Tongue (tissue), 2 donors: ENCODE measurements around the gene STK17B. TPM values are rescaled to one million over a fixed set of nuclear protein-coding genes. Genes with fewer than 3 reads are reported as not detected.

Experiments used
- DNase-seq: peaks from one replicate; pipeline ENCODE4 v3.0.0-alpha.2; 2015
- total RNA-seq: library from RNA; depleted of rRNA; stranded (reverse); fragments of >200 nt; gene quantifications from one replicate; pipeline ENCODE4 v1.2.3, GENCODE V29; 2014

STK17B gene
- total RNA-seq, 1 donor from 2014 or later, result 24.2 TPM

DNA sequence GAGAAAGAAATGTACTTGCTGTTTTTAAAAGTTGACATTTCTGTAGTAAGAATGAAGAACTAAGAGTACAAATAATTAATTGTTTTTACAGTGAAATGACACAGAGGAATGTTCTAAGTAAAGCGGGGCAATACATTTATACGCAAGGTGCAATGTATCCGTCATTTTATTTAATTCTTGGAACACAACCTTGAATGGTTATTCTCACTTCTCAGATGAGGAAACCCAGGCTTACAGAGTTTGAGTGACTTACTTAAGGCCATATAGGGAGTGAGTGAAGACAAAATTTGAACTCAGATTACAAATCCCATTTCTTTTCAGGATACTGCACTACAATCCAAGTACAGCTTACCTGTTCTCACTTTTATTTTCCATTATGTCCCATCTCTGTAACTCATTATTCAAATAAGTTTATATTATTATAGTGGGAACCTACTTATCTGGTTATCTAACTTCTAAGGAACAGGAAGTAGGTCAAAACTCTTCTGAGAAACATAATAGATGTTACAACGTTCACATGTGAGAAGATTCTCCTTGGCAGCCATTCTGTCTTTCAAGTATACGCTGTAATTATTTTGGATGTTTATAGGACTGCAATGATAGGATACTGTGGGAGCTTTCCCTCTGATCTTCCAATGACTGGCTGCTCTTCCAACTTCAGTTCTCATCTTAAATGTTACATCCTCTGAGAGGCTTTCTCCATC lies 12.3 kb upstream of the STK17B start:
- no peak for DNase-seq

- no peak for DNase-seq
Observed at GRCh38 chr2:196183172-196183473, 11.7 kb upstream of the STK17B start.

- no peak for DNase-seq
Observed at GRCh38 chr2:196182439-196183171, 11.2 kb upstream of the STK17B start.

- DNase-seq, result no peak
Observed at GRCh38 chr2:196181484-196181883, 10.1 kb upstream of the STK17B start.

- no peak for DNase-seq
Observed at GRCh38 chr2:196177124-196177523, 5.7 kb upstream of the STK17B start.

DNA sequence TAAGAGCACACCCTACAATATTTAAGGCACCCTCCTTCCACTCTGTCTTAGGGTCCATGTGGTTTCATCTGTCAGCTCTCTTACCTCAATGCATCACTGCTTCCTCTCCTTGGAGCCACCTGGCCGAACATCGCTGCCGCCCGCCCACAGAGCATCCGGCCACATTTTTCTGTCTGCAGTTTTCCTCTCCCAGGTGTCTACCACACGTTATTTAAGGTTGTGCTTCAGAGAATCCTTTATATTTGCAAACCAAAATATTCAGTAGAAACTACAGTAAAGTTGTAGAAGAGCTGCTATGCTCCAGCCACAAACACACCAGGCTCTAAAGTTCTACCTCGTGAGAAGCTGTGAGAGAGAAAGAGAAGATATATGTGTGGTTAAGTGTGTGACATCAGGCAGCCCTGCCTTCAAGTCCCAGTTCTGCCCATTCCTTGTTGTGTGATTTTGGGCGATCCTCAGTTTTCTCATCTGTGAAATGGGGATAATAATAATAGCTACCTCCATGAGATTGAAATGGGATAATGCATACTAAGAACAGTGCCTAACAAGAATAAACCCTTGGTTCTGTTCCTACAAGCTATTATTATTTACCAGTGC lies 4.9 kb upstream of the STK17B start:
- DNase-seq, result no peak

- DNase-seq, result no peak
Observed at GRCh38 chr2:196174404-196174803, 3.0 kb upstream of the STK17B start.

DNA sequence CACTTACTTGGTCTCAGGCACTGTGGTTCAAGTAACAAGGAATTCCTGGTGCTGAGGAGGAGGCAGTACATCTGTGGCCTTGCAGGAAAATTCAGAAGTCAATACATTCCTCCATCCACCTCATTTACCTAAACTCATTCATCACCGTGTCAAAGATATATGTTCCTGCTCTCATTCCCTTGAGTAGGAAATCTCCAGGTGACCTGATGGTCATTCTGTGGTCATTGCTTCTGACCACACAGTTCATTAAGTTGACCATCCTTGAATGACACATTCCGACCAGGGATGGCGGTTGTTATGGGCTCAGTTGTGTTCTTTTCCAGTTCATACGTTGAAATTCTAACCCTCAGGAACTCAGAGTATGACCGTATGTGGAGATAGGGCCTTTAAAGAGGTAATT lies 2.1 kb upstream of the STK17B start:
- no peak for DNase-seq

DNA sequence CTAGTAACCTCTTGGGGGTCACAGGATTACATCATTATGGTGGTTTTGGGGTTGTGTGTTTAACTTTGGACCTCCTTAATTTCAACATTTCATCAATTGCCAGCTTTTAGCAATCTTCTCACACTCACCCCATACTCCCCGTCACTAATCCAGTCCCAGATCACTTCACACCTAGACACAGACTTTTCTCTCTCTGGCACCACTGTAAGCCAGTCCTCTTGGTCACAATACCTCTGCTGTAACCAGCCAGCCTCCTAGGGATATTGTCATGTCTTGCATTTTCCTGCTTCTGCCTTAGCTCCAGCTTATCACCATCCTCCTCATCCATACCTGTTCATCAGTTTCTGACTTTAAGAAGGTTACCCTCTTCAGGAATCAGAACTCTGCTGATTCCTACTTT lies 1.6 kb upstream of the STK17B start:
- no peak for DNase-seq

GRCh38 chr2:196171946-196172345 lies 568 bp upstream of the STK17B start:
- DNase-seq, result no peak

GRCh38 chr2:196170606-196171247 lies 651 bp downstream of the STK17B start:
- no peak for DNase-seq

DNA sequence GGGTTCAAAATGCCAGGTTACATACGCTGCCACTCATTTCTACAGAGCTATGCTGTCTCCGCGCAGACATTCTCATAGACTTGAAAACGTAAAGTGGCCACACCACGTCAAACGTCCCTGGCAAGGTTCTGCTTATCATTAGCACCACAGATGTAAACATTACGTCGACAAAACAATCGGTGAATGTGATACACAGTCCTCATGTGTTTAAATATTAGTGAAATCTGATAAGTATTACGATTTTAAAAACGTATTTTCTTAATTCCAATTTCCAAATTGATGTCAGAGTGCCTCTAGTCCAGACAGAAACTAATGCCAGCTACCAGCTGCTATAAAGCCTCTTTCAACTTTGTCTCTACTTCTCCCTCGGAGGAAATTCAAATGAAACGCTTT lies 1.2 kb downstream of the STK17B start:
- DNase-seq, result peak; percentile 73

DNA sequence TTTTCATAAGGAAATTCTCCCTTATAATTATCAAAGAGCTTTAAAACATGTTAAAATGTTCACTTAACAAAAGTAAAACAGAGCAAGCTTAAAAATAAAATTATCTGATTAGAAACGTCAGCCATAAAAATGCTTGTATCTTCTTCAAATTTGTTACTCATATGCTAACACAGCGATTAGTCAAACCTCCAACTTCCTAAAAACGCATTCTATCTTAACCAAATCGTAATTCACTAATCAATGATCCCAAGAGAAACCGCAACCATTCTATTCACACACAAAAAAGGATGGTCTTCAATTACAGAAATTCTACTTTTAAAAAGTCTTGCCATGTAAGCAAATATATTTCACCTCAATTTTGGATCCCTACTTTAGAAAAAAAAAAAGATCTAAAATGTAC lies 1.9 kb downstream of the STK17B start:
- no peak for DNase-seq

GRCh38 chr2:196168181-196168580 lies 3.2 kb downstream of the STK17B start:
- DNase-seq, result no peak

DNA sequence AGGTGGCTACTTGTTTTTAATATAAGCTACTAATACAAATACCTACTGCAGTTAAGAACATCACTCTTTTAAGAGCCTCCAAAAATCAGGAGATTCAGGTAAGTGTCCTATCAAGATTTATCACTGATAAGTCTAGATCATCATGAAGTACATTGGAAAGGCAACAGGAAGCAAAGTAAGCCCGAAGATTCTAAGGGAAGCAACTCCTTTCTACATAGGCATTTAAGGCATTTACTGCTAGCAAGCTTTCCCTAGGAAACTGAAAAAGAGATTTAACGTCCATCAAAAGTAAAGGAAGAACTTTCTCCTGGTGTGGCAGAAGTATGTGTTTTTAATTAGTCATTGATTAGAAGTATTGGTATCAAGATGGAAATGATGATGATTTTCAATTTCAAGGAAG lies 3.7 kb downstream of the STK17B start:
- DNase-seq, result no peak

DNA sequence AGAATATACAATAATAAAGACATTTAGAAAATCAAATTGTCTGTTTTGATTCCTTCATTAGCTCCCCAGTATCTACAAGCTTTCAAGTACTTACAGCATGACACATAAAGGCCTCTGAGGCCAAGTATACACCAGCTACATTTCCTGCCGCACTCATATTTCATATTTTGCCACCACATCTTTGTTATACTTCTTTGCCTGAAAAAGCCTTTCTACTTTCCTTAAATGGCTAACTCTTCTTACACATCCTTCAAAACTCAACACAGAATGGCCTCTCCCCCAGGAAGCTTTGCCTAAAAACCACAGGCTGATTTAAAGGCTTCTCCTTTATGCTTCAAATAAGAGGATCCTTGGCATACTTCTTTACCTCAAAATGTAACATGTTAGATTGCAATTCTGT lies 4.5 kb downstream of the STK17B start:
- no peak for DNase-seq

DNA sequence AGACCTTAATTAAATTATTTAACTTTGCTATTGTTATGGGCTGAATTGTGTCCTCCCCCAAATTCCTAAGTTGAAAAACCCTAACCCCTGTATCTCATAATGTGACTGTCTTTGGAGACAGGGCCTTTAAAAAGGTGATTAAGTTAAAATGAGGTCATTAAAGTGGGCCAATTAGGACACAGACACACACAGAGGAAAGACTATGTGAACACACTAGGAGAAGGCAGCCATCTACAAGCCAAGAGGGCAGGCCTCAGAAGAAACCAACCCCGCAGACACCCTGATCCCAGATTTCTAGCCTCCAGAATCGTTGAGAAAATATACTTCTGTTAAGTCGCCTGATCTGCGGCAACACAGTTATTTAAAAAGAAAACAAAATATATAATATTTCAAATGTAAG lies 6.4 kb downstream of the STK17B start:
- DNase-seq, result no peak

DNA sequence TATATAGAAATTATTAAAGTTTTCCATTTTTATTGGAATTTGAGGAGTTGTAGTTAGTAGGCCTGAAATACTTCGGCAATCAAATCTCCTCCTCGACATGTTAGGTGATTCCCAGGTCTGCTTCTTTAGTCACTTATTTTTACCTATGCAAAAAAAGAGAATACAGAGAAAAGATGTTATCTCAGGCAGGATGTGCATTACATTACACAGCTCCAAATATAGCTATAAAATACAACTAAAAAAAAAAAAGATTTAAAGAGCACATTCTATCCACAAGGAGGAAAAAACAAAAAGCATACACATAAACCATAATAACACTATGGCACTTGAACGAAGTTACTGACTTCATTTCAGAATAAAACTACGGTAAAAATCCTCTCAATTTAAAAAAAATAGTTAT lies 8.1 kb downstream of the STK17B start:
- no peak for DNase-seq

GRCh38 chr2:196162586-196163175 lies 8.7 kb downstream of the STK17B start:
- no peak for DNase-seq

DNA sequence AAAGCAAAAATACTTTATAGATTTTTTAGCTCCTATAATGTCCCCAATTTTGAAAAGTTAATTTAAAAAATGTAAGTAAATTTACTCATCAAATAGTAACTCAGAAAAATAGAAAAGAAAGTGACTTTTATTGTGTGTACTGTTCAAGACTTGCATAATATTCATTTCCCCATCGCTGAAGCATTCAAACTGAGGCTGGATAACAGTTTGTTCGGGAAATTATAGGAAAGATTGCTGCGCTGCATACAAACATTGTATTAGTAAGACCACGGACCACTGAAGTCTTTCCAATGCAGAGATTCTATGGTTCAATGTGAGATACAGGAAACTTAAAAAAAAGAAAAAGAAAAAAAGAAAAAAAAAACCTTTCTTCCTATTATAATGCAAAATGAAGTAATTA lies 10.4 kb downstream of the STK17B start:
- no peak for DNase-seq

GRCh38 chr2:196160101-196160500 lies 11.3 kb downstream of the STK17B start:
- peak; percentile 44 for DNase-seq

DNA sequence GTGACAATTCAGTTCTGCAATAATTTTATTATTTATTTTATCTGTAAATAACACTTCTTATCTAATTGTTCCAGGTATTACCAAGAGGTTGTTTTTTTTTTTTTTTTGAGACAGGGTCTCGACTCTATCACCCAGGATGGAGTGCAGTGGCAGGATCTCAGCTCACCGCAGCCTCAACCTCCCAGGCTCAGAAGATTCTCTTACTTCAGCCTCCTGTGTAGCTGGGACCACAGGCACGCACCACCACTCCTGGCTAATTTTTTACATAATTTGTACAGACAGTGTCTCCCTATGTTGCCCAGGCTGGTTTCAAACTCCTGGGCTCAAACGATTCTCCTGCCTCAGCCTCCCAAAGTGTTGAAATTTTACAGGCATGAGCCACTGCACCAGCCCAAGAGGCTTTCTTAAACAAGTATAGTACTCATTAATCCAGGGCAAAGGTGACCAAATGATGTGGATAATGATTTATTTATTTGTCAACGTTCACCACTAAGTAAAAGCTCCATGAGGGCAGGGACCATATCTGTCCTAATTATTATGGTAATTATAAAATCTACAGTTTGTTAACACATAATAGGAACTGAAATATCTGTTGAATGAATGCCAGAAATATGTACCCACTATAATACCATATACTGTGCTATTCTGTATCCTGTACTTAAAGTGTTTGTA lies 12.0 kb downstream of the STK17B start:
- DNase-seq, result no peak
